HG02981 (cell line): Measurements from ENCODE around the gene EVPLL.
"Not testable (repeated sequence)": the region's sequence is repeated elsewhere in the genome, so short reads cannot be mapped to it uniquely, and the experiment has no call there.

Experiments used
- ATAC-seq: cut with Tn5 transposase; IDR thresholded peaks from one replicate; pipeline ENCODE4 v1.9.1; 2021; ENCODE audit warnings: mild to moderate bottlenecking, moderate library complexity; ENCODE audit not compliant: unreplicated experiment

Gene EVPLL

DNA sequence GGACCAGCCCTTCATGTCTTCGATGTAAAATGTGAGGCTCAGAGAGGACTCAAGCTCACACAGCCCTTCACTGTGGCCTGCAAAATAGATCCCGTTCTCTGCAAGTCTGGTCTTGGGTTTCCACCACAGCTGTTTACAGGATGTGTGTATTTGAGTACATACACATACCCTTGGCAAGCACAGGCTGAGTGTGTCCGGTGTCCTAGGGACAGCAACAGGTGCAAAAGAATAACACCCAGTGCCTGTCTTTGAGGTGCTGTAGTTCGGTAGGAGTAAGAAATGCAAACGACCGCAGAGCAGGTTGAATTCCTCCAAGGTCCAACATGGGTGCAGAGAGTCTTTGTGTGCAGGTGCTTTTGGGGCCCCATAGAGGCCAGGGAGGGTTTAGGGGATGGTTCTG is 44.9 kb downstream of the EVPLL start:
- ATAC-seq: not testable (repeated sequence)

DNA sequence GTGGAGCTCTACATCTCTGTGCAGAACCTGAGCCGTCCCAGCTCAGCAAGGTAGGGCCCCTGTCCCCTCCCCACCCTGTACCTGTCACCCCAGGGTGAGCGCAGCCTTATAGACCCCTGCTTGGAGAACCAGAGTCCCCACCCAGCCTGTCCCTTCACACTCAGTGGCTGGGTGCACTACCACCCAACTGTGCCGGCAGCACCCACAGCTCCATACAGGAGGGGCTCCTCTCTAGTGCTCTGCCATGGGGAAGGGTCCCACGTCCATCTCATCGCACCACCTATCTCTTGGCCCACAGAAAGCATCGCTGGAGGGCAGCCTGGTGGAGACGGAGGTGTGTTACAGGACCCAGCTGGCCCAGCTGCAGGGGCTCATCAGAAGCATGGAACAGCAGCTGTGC is 45.4 kb downstream of the EVPLL start:
- ATAC-seq: not testable (repeated sequence)

DNA sequence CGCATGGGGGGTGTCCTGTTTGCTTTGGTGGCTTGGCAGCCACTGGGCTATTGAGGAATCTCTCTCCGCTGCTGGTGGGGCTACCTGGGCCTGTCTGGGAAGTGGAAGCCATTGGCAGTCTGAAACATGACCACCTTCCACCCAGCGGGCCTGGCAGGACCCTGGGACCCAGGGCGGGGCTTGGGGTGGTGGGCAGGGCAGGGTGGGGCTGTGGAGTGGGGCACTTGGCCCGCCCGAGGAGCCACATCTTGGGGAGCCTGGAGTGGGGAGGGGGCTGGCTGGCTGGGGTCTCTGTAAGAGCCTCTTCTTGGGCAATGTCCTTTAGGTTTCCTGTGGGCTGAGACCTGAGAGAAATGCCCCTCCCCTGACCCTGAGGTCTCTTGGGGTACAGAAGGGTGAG is 48.0 kb downstream of the EVPLL start:
- ATAC-seq: not testable (repeated sequence)

DNA sequence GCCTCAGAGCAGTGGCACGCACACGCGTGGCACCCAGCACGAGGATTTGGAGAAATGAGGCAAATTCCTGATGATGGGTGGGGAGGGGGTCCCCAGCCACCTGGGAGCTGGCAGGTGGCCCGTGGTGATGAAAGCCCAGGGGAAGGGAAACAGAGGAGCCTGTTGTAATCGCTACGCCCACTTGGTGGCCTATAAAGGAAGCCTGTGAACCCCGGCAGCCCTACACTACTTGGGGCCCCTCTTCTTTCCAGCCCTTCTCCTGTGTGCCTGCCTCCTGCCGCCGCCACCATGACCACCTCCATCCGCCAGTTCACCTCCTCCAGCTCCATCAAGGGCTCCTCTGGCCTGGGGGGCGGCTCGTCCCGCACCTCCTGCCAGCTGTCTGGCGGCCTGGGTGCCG is 49.1 kb downstream of the EVPLL start:
- not testable (repeated sequence) for ATAC-seq

DNA sequence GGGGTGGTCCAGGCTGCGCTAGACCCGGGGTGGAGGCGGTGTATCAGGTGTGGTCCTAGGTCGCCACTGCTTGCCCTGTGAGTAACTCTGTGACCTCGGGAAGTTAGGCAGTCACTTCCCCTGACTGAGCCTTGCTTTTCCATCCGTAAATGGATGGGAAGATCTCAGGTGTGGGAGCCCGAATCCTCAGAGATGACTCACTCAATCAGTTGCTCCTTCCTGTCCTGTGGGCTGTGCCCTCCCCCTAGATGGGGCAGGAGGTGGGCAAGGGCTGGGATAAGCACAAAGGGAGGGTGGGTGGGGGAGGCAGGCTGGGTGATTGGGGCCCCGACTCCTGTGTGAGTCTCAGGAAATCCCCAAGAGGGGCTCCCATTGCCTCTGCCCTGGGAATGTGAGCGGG is 54.6 kb downstream of the EVPLL start:
- ATAC-seq: not testable (repeated sequence)
